SU-DHL-6 (cell line): Measurements from ENCODE around the gene MCF2.

Experiments used
- EZH2phosphoT487 ChIP-seq: fragments of 200-600 bp; sonication (generic), shearing (Covaris generic); conservative IDR thresholded peaks from 2 replicates; pipeline ENCODE4 v1.6.1; 2018; ENCODE audit warnings: mild to moderate bottlenecking, antibody characterized with exemption, low read length, moderate library complexity, mixed read lengths
- TF ChIP-seq, protein P1 (sequence below): fragments of 200-600 bp; sonication (generic); IDR thresholded peaks from one replicate; pipeline ENCODE4 v1.5.1; 2017; ENCODE audit warnings: antibody characterized with exemption, mild to moderate bottlenecking, low read length, moderate library complexity; ENCODE audit not compliant: insufficient read depth, poor library complexity, severe bottlenecking

DNA sequence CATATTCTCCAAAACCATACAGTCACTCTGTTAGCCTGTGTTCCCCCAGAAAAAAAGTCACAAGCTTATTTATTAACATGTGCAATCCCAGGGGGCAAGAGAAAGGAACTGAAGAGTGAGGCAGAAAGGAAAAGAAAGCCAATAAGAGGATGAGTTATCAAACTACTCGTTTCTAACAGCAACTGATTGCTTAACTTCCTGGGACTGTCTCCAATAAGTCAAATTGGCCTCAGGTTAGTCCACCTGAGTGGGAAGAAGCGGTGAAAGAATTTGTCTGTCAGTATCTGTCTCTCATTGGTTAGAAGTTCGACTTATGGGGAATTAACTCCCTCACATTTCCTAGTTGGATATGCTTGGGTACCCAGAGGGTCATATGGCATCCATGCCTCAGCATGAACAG, 163.4 kb downstream of the MCF2 start:
- TF ChIP-seq, protein P1, sequence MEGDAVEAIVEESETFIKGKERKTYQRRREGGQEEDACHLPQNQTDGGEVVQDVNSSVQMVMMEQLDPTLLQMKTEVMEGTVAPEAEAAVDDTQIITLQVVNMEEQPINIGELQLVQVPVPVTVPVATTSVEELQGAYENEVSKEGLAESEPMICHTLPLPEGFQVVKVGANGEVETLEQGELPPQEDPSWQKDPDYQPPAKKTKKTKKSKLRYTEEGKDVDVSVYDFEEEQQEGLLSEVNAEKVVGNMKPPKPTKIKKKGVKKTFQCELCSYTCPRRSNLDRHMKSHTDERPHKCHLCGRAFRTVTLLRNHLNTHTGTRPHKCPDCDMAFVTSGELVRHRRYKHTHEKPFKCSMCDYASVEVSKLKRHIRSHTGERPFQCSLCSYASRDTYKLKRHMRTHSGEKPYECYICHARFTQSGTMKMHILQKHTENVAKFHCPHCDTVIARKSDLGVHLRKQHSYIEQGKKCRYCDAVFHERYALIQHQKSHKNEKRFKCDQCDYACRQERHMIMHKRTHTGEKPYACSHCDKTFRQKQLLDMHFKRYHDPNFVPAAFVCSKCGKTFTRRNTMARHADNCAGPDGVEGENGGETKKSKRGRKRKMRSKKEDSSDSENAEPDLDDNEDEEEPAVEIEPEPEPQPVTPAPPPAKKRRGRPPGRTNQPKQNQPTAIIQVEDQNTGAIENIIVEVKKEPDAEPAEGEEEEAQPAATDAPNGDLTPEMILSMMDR: no peak
- no peak for TF ChIP-seq EZH2phosphoT487
